Middle frontal gyrus (tissue), 1 donor: ENCODE measurements around the gene CAMTA1.

Source experiments
- DNase-seq: peaks from one replicate; pipeline ENCODE4 v3.0.0-alpha.2; 2015; ENCODE audit warnings: low spot score; ENCODE audit errors: extremely low spot score

CAMTA1 gene

DNA sequence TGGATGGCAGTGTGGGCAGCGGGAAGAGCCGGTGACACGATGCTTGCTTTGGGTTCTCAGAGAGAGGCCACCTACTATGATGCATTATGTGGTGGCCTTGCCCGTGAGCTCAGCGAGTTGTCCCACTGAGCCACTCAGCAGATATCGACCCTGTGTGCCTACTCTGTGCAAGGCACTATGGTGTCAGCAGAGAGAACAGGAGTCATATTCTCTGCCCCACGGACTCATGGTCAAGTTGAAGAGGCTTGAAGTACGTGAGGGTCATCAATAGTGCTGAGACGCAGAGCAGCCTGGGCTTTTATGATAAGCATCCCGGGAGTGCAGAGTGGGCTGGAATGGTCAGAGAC, 466.2 kb downstream of the CAMTA1 start:
- no peak for DNase-seq

GRCh38 chr1:7252411-7253117, 467.3 kb downstream of the CAMTA1 start:
- no peak for DNase-seq

DNA sequence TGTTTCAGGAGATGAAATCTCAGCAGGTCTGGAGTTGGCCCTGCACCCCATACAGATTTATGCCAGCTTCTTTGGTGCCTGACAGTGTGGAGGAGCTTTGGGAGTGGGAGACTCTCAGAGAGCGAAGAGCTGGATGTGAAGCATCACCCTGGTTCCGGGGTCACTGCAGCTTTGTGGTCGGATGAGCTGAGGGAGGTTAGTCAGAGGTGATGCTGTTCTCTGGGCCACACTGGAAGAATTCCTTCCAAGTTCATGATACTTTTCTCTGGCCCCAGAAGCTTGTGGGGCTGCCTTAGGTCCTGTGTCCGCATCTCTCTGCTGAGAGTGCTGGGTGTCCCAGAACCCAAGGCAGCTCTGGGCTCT, 467.8 kb downstream of the CAMTA1 start:
- no peak for DNase-seq

- no peak for DNase-seq
Measured at GRCh38 chr1:7253988-7254587, 468.8 kb downstream of the CAMTA1 start.

GRCh38 chr1:7255303-7256058, 470.2 kb downstream of the CAMTA1 start:
- DNase-seq = no peak

DNA sequence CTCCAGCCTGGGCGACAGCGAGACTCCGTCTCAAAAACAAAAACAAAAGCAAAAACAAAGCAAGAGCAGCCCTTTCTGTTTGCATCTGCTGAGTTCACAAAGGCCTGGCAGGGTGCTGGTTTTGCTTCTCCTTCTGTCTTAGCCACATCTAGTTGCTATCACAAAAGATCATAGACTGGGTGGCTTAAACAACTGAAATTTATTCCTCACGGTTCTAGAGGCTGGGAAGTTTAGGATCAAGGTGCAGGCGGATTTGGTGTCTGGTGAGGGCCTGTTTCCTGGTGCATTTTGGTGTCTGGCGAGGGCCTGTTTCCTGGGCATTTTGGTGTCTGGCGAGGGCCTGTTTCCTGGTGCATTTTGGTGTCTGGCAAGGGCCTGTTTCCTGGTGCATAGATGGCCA, 471.3 kb downstream of the CAMTA1 start:
- DNase-seq = no peak

DNA sequence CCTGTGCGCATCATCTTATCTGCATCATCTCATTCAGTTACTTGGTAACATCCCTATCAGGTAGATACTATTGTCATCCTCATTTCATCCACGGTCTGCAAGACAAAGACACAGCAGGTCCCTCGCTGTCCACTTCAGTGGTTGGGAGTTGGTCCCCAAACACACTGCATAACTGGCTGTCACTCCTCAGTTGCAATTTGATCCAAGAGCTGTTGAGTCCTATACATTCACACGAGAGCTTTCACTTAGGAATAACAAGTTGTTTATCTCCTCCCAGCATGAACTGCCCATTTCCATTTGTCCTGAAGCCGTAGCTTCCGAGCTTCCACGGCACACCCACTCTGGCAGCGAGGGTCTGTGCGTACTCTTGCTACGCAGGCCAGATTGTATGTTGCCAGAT, 472.0 kb downstream of the CAMTA1 start:
- no peak for DNase-seq

DNA sequence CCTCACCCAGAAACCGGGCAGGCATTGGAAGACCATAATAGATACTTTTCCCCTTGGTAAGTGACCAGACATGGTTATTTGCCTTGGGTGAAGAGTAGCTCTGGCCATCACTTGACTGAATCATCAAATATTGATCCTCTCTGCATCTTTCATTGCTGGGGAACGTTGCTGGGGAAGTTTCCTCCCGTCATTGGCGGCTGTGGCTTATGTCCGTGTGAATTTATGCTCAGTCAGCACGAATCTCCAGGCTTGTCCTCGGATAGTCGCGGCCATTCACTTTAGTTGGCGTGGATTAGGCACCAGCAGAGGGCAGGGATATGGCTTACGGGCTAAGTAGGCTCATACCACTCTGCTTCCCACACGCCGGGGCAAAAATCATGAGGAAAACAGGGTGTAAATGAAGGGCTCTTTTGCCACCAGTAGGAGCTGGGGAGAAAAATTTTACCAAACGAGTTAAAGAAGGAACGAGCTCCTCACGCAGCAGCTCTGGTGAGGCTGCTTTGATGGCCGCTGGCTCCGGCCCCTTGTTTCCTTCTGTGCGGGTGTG, 473.4 kb downstream of the CAMTA1 start:
- no peak for DNase-seq

DNA sequence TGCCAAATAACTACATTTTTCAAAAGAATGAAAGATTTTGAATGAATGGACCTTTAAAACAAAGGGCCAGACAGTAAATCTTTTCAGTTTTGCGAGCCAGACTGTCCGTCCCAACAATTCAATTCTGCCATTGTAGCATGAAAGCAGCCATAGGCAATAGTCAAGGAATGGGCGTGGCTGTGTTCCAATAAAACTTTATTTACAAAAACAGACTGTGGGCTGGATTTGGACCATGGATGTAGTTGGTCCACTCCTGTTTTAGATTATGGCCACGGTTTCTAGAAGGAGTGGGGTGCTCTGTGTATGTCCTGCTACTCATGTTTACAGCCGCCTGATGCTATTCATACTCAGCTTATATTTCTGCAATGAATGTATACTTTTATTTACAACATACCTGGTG, 474.7 kb downstream of the CAMTA1 start:
- no peak for DNase-seq

DNA sequence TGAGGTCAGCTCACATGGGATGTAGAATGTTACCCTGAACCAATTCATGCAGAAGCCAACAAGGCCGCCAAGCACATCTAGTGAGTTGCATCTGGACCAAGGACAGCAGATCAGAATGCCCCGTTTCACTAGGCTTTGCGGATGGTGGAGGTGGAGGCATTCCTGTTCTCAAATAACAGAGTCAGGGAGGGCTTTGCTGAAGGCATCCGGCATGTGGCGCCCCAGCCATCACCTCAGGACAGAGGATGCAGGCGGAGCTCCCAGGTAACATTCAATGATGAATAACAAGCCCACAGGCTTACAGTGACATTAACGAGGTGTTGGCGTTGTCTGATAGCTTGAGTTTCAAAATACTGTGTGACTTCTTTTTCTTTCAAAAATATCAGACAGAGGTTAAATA, 476.2 kb downstream of the CAMTA1 start:
- no peak for DNase-seq

DNA sequence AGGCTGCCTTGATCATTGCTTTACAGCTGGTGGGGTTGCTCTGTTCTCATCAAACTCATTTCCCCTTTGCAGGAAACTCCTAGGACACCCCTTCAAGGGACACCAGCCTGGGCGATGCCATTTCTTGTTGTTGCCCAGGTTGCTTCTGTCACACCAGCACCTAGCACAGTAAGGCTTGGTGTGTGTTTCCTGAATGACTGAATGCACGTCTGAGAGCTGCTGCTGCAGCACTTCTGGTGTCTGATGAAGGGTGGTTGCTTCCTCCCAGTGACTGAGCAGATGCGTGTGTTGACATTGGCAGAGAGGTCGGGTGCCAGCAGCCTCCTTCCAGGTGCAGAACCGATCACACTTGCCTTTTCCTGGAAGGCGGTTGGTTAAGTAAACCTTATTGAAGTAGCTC, 477.4 kb downstream of the CAMTA1 start:
- no peak for DNase-seq

DNA sequence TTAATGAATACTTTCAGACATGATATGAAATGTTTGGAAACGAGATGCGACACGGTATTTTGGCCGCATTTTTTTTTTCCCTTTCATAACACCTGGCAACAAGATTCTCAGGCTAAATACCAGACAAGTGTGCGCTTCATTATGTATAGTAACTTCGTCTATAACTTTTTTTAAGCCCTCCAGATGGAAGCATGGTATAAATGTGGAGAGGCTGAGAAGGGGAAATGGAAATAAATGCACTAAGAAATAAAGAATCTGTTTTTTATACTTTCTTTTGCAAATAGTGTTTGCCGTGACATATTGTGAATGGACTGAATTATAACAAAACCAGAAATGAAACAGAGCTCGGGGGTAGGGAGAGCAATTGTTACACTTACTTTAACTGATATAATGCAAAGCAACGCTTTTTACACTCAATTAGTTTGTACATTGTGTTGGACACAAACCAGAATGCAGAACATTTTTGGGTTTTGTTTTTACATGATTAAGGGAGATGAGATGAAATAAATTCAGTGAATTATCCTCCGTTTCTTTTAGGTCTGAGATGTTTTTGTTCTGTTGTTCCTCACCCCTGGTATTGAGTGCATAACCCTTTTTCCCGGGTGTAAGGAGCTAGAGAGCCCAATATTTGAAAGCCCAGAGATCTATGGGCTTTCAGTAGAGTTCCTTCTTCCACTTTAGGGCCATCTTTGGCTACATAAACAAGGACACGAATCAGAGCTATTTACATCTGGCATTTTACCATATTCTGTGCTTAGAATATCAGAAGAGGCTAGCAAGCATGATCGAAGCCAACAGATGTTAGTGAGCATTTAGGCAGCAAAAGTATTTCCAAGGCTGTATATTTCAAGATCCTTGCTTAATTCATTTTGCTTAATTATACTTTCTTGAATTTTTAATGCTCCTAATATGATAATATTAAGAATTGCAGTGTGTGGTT, 478.0 kb downstream of the CAMTA1 start:
- no peak for DNase-seq

DNA sequence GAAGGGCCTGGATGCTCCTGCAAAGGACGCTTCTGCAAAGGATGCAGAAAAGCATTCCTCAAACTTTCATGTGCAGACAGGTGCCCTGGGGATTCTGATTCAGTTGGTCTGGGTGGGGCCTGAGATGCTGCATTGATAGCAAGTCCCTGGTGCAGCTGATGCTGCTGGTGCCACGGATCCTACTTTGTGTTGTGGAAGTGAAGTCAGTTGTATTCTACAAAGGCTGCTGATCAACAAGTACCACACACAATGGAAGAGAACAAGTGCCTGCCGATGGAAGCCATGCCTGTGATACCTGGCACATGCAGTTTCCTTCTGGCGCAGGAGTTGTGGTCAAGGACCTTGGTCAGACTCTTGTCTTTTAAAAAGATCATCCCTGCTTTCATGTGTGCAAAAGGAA, 478.8 kb downstream of the CAMTA1 start:
- no peak for DNase-seq

GRCh38 chr1:7265771-7266371, 480.6 kb downstream of the CAMTA1 start:
- DNase-seq = no peak

DNA sequence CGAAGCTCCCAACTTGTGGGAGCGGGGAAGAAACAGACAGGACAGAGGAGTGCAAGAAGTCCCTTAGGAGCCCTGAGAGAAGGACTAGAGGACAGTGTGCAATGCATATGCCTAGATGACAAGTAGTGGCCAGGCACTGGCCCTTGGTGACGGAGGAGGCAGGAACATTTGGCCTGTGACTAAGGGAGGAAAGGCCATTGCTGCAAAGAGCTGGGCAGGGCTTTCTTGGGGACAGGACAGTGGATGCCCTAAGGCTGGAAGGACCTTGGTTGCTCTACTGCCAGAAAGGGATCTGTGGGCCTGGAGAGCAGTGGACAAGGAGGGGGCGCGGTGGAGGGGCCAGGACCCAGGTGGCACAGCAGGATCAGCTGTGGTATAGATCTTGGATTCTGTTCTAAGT, 481.3 kb downstream of the CAMTA1 start:
- DNase-seq = no peak

- no peak for DNase-seq
Measured at GRCh38 chr1:7267493-7267892, 482.2 kb downstream of the CAMTA1 start.

DNA sequence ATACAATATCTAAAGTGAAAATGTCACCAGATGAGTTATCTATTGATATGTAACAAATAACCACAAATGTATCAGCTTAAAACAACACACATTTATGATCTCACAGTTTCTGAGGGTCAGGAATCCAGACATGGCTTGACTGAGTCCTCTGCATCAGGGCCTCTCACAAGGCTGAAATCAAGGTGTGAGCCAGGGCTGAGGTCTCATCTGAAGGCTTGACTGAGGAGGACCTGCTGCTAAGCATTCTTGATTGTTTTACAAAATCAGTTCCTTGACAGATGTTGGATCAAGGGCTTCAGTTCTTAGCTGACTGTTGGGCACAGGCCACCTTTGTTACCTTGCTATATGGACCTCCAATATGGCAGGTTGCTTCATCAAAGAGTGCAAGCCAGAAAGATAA, 483.7 kb downstream of the CAMTA1 start:
- DNase-seq = no peak

GRCh38 chr1:7269525-7269924, 484.3 kb downstream of the CAMTA1 start:
- DNase-seq = no peak

- no peak for DNase-seq
Measured at GRCh38 chr1:7274256-7274655, 489.0 kb downstream of the CAMTA1 start.

- DNase-seq = no peak
Measured at GRCh38 chr1:7278045-7278444, 492.8 kb downstream of the CAMTA1 start.
